SJCRH30 (cell line): Measurements from ENCODE around the gene ZNF770. TPM values are rescaled to one million over a fixed set of nuclear protein-coding genes. Genes with fewer than 3 reads are reported as not detected.
"Not testable (repeated sequence)": the region's sequence is repeated elsewhere in the genome, so short reads cannot be mapped to it uniquely, and the experiment has no call there.

ENCODE experiments used
- DNase-seq, 2 experiments: peaks; one replicate each; pipeline ENCODE4 v3.0.0-alpha.2; 2015 to 2020
- H3K27ac ChIP-seq: fragments of 250-450 bp; sonication (Bioruptor Pico); 2 replicates; pipeline ENCODE4 v1.5.1; 2020; ENCODE audit warnings: mild to moderate bottlenecking, moderate library complexity
- H3K27me3 ChIP-seq: fragments of 250-450 bp; sonication (Bioruptor Pico); 2 replicates; pipeline ENCODE4 v1.5.1; 2020; ENCODE audit warnings: mild to moderate bottlenecking, moderate library complexity
- H3K36me3 ChIP-seq: fragments of 250-450 bp; sonication (Bioruptor Pico); 2 replicates; pipeline ENCODE4 v1.5.1; 2020; ENCODE audit warnings: mild to moderate bottlenecking, moderate library complexity
- H3K4me1 ChIP-seq: fragments of 250-450 bp; sonication (Bioruptor Pico); 2 replicates; pipeline ENCODE4 v1.5.1; 2020; ENCODE audit warnings: mild to moderate bottlenecking, moderate library complexity
- H3K4me3 ChIP-seq: fragments of 250-450 bp; sonication (Bioruptor Pico); 2 replicates; pipeline ENCODE4 v1.5.1; 2020; ENCODE audit warnings: mild to moderate bottlenecking, moderate library complexity
- H3K9me3 ChIP-seq: fragments of 250-450 bp; sonication (Bioruptor Pico); replicated peaks from 2 replicates; pipeline ENCODE4 v1.5.1; 2020; ENCODE audit warnings: mild to moderate bottlenecking, moderate library complexity
- total RNA-seq: library from RNA; depleted of rRNA; stranded (reverse); fragments of >200 nt; shearing (Covaris generic); gene quantifications from 2 replicates; pipeline ENCODE4 v1.2.3, GENCODE V29; 2014; rRNA removed

ZNF770 gene
- total RNA-seq, 1 experiment from 2014 or later, result 57.4 TPM

- no peaks in the 10 kb centered on the region for H3K9me3 ChIP-seq
- no peak for DNase-seq
- H3K36me3 ChIP-seq, result peaks cover 58% of the 10 kb centered on the region
- H3K27ac ChIP-seq, result no peak overlapping the region
- no peaks in the 10 kb centered on the region for H3K27me3 ChIP-seq
- no peak overlapping the region for H3K4me3 ChIP-seq
- no peaks in the 10 kb centered on the region for H3K4me1 ChIP-seq
Measured at GRCh38 chr15:34951993-34952392, 36.1 kb downstream of the ZNF770 start.

GRCh38 chr15:34944936-34945335, 43.2 kb downstream of the ZNF770 start:
- H3K4me1 ChIP-seq, result no peaks in the 10 kb centered on the region
- H3K27ac ChIP-seq, result no peak overlapping the region
- H3K36me3 ChIP-seq, result peaks cover 68% of the 10 kb centered on the region
- no peak for DNase-seq
- H3K27me3 ChIP-seq, result no peaks in the 10 kb centered on the region
- H3K9me3 ChIP-seq, result no peaks in the 10 kb centered on the region
- H3K4me3 ChIP-seq, result no peak overlapping the region

GRCh38 chr15:34943711-34944110, 44.4 kb downstream of the ZNF770 start:
- Histone ChIP-seq H3K9me3 (no peaks in the 10 kb centered on the region), H3K36me3 (peaks cover 69% of the 10 kb centered on the region), H3K4me1 (no peaks in the 10 kb centered on the region), H3K4me3 (no peak overlapping the region), H3K27me3 (no peaks in the 10 kb centered on the region), H3K27ac (no peak overlapping the region)
- no peak for DNase-seq

GRCh38 chr15:34943264-34943663, 44.8 kb downstream of the ZNF770 start:
- H3K36me3 ChIP-seq, result peaks cover 69% of the 10 kb centered on the region
- not testable (repeated sequence) for H3K4me1 ChIP-seq, DNase-seq

GRCh38 chr15:34942363-34942762, 45.7 kb downstream of the ZNF770 start:
- Histone ChIP-seq H3K4me3 (no peak overlapping the region), H3K27me3 (no peaks in the 10 kb centered on the region), H3K4me1 (no peaks in the 10 kb centered on the region), H3K36me3 (peaks cover 66% of the 10 kb centered on the region), H3K9me3 (no peaks in the 10 kb centered on the region), H3K27ac (no peak overlapping the region)
- DNase-seq, result no peak

More at GRCh38 chr15:34943264-34943663, 44.8 kb downstream of the ZNF770 start:
- not testable (repeated sequence) for H3K27me3 ChIP-seq, H3K27ac ChIP-seq, H3K4me3 ChIP-seq, H3K9me3 ChIP-seq

- Histone ChIP-seq H3K4me3 (no peak overlapping the region), H3K9me3 (no peaks in the 10 kb centered on the region), H3K27ac (no peak overlapping the region), H3K4me1 (no peaks in the 10 kb centered on the region), H3K27me3 (no peaks in the 10 kb centered on the region), H3K36me3 (peaks cover 69% of the 10 kb centered on the region)
- no peak for DNase-seq
Measured at GRCh38 chr15:34941831-34942230, 46.3 kb downstream of the ZNF770 start.

GRCh38 chr15:34941185-34941698, 46.8 kb downstream of the ZNF770 start:
- Histone ChIP-seq H3K36me3 (peaks cover 72% of the 10 kb centered on the region), H3K4me1 (no peaks in the 10 kb centered on the region), H3K9me3 (no peaks in the 10 kb centered on the region), H3K4me3 (no peak overlapping the region), H3K27me3 (no peaks in the 10 kb centered on the region), H3K27ac (no peak overlapping the region)
- no peak for DNase-seq

GRCh38 chr15:34933432-34933975, 54.6 kb downstream of the ZNF770 start:
- no peaks in the 10 kb centered on the region for H3K27me3 ChIP-seq
- no peak for DNase-seq
- H3K9me3 ChIP-seq, result no peaks in the 10 kb centered on the region
- no peaks in the 10 kb centered on the region for H3K4me1 ChIP-seq
- peaks cover 74% of the 10 kb centered on the region for H3K36me3 ChIP-seq
- no peak overlapping the region for H3K27ac ChIP-seq
- no peak overlapping the region for H3K4me3 ChIP-seq

GRCh38 chr15:34928349-34928748, 59.7 kb downstream of the ZNF770 start:
- H3K9me3 ChIP-seq, result not testable (repeated sequence)

More at GRCh38 chr15:34928349-34928748, 59.7 kb downstream of the ZNF770 start:
- peaks cover 71% of the 10 kb centered on the region for H3K36me3 ChIP-seq
- H3K4me1 ChIP-seq, H3K4me3 ChIP-seq, DNase-seq, H3K27me3 ChIP-seq, H3K27ac ChIP-seq: not testable (repeated sequence)

Other genes with a start within 250 kb of the ZNF770 start
- gene GJD2, start 233.3 kb downstream of the ZNF770 start, total RNA-seq, result not detected in 2 replicates
- 323 and 325 TPM in 2 replicates for gene ACTC1, start 192.7 kb downstream of the ZNF770 start, total RNA-seq
- gene AQR, start 18.5 kb downstream of the ZNF770 start, total RNA-seq, result 48.8 and 52.7 TPM in 2 replicates
- not detected in 2 replicates for gene NANOGP8, start 97.0 kb upstream of the ZNF770 start, total RNA-seq